Fibroblast of villous mesenchyme (primary cell): ENCODE data around the gene MYB. TPM values are rescaled to one million over a fixed set of nuclear protein-coding genes. Genes with fewer than 3 reads are reported as not detected.

ENCODE experiments used
- DNase-seq: peaks from one replicate; pipeline ENCODE4 v3.0.0-alpha.2; 2010; ENCODE audit warnings: low read depth
- H3K4me3 ChIP-seq: 2 replicates; pipeline ENCODE4 v1.5.1; 2011; ENCODE audit warnings: low read depth, mild to moderate bottlenecking, low read length
- total RNA-seq: library from RNA; depleted of rRNA; stranded (reverse); fragments of >200 nt; gene quantifications from 2 replicates; pipeline ENCODE4 v1.2.3, GENCODE V29; 2012
- TF ChIP-seq, protein P1 (sequence below): IDR thresholded peaks from 2 replicates; pipeline ENCODE4 v1.5.1; 2012; ENCODE audit warnings: low read depth, mild to moderate bottlenecking, low read length; ENCODE audit not compliant: insufficient read depth

MYB gene
- total RNA-seq, 1 donor, result 0.43 TPM

- TF ChIP-seq, protein P1, sequence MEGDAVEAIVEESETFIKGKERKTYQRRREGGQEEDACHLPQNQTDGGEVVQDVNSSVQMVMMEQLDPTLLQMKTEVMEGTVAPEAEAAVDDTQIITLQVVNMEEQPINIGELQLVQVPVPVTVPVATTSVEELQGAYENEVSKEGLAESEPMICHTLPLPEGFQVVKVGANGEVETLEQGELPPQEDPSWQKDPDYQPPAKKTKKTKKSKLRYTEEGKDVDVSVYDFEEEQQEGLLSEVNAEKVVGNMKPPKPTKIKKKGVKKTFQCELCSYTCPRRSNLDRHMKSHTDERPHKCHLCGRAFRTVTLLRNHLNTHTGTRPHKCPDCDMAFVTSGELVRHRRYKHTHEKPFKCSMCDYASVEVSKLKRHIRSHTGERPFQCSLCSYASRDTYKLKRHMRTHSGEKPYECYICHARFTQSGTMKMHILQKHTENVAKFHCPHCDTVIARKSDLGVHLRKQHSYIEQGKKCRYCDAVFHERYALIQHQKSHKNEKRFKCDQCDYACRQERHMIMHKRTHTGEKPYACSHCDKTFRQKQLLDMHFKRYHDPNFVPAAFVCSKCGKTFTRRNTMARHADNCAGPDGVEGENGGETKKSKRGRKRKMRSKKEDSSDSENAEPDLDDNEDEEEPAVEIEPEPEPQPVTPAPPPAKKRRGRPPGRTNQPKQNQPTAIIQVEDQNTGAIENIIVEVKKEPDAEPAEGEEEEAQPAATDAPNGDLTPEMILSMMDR, result no peak
- DNase-seq, result peak; percentile 51
- H3K4me3 ChIP-seq, result no peak overlapping the region
These were observed 52.8 kb downstream of the MYB start for GRCh38 chr6:135233686-135234491.

GRCh38 chr6:135234492-135234780 is 53.3 kb downstream of the MYB start:
- TF ChIP-seq, protein P1, result no peak
- no peak for DNase-seq
- no peak overlapping the region for H3K4me3 ChIP-seq

- TF ChIP-seq, protein P1, result no peak
- H3K4me3 ChIP-seq, result no peak overlapping the region
- no peak for DNase-seq
These were observed 54.6 kb downstream of the MYB start for GRCh38 chr6:135235716-135236115.

GRCh38 chr6:135236319-135236718 is 55.2 kb downstream of the MYB start:
- no peak overlapping the region for H3K4me3 ChIP-seq
- TF ChIP-seq, protein P1, result no peak
- DNase-seq, result no peak

DNA sequence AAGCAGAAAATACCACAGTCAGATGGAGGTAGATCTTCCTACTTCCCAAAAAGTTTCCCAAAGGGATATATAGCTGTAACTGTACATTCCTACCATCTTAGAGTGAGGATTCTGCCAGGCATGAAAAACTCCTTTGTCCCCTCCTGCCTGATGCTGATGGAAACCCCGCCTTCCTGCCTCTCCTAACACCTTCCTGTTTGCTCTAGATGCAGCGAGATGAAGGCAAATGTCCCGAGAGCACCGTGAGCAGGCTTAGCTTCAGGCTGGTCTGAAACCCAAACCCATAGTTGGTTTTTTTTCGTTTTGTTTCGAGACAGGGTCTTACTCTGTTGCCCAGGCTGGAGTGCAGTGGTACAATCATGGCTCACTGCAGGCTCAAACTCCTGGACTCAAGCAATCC is 55.6 kb downstream of the MYB start:
- H3K4me3 ChIP-seq, result no peak overlapping the region
- TF ChIP-seq, protein P1, result no peak
- DNase-seq, result no peak

GRCh38 chr6:135240711-135241110 is 59.6 kb downstream of the MYB start:
- no peak for DNase-seq
- no peak overlapping the region for H3K4me3 ChIP-seq
- TF ChIP-seq, protein P1, result no peak
